ENCODE measurements around the gene APCDD1. TPM values are rescaled to one million over a fixed set of nuclear protein-coding genes. Genes with fewer than 3 reads are reported as not detected.

Gene APCDD1
- total and polyA plus RNA-seq, 2 of the 13 experiments (the other 11 are each of a cell fraction or from before 2014, with no cell fraction given): 2.1 to 8.6 TPM

DNA sequence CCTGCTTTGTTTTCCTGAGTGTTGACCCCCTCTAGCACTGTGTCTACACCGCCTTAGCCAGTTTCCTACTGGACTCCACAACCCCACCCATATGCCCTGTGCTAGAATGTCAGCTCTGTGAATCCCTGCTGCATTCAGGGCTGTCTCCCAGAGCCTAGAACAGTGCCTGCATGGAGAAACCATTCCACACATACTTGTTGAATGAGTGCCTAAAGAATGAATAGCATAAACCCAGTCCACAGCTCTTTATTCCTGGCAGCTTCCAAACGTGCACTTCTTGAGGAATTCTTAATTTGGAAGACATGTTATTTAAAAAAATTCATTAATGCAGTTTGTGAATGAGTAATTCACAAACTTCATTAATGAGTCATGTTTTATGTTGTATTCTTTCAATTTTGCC is 64.9 kb downstream of the APCDD1 start:
- intact Hi-C loops (cut with micrococcal nuclease; ENCODE audit: unreplicated experiment): no loop called here
- Histone ChIP-seq H3K9ac (ENCODE audit: insufficient read depth, low read depth, low read length) (no peak overlapping the region), H2AFZ (ENCODE audit: low read length) (no peak overlapping the region), H3K4me1 (ENCODE audit: insufficient read depth, low read length) (peaks cover 22% of the 10 kb centered on the region), H3K79me2 (ENCODE audit: insufficient read depth, low read length) (no peaks in the 10 kb centered on the region), H4K20me1 (ENCODE audit: insufficient read depth, low read length) (no peaks in the 10 kb centered on the region), H3K36me3 (replicated peaks in 1 of 2; ENCODE audit: control insufficient read depth in 1 of 2, insufficient read depth in 2 of 2, low read length in 2 of 2) (no peaks in the 10 kb centered on the region), H3K27ac (ENCODE audit: extremely low read length, insufficient read depth, low read length) (no peak overlapping the region), H3K4me3 (replicated peaks in 1 of 3; ENCODE audit: insufficient read depth in 1 of 3, low read depth in 2 of 3, low read length in 3 of 3) (no peak overlapping the region), H3K27me3 (ENCODE audit: control insufficient read depth in 1 of 2, insufficient read depth in 2 of 2, low read length in 2 of 2) (peaks cover 0 to 19% of the 10 kb centered on the region in 2 experiments; a peak in 3 of 5 replicates), H3K9me3 (ENCODE audit: low read length) (no peaks in the 10 kb centered on the region), H3K4me2 (ENCODE audit: low read depth, low read length) (no peak overlapping the region)
- CTCF ChIA-PET (ENCODE audit: low intra/inter-chr PET ratio, low total read pairs): interaction anchor here (1.7 kb wide), 1 partner anchor 548 kb away, joined by 27 read pairs; no protein-coding TSS in a partner anchor
- DNase-seq (ENCODE audit: low spot score) (no peak), ATAC-seq (no peak), FAIRE-seq (no peak)
- POLR2A ChIA-PET: no interaction called here
- WGBS (ENCODE audit: low lambda C conversion rate): 43% methylated on average over 2 of the region's 2 CpGs
- no TSS peak for BruUV-seq (replicated peaks)
- TF ChIP-seq SP2 (CRISPR knock-in tag; IDR thresholded peaks at IDR 0.05) (no peak), PHF8 (CRISPR knock-in tag; IDR thresholded peaks at IDR 0.05) (no peak), ZNF879 (CRISPR knock-in tag; IDR thresholded peaks at IDR 0.05) (no peak), ZNF124 (CRISPR knock-in tag; IDR thresholded peaks at IDR 0.05) (no peak), MXD4 (CRISPR knock-in tag; IDR thresholded peaks at IDR 0.05) (no peak)
- TF ChIP-seq, protein P1, sequence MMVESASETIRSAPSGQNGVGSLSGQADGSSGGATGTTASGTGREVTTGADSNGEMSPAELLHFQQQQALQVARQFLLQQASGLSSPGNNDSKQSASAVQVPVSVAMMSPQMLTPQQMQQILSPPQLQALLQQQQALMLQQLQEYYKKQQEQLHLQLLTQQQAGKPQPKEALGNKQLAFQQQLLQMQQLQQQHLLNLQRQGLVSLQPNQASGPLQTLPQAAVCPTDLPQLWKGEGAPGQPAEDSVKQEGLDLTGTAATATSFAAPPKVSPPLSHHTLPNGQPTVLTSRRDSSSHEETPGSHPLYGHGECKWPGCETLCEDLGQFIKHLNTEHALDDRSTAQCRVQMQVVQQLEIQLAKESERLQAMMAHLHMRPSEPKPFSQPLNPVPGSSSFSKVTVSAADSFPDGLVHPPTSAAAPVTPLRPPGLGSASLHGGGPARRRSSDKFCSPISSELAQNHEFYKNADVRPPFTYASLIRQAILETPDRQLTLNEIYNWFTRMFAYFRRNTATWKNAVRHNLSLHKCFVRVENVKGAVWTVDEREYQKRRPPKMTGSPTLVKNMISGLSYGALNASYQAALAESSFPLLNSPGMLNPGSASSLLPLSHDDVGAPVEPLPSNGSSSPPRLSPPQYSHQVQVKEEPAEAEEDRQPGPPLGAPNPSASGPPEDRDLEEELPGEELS (CRISPR knock-in tag; IDR thresholded peaks at IDR 0.05): no peak
- TF ChIP-seq, protein P2, sequence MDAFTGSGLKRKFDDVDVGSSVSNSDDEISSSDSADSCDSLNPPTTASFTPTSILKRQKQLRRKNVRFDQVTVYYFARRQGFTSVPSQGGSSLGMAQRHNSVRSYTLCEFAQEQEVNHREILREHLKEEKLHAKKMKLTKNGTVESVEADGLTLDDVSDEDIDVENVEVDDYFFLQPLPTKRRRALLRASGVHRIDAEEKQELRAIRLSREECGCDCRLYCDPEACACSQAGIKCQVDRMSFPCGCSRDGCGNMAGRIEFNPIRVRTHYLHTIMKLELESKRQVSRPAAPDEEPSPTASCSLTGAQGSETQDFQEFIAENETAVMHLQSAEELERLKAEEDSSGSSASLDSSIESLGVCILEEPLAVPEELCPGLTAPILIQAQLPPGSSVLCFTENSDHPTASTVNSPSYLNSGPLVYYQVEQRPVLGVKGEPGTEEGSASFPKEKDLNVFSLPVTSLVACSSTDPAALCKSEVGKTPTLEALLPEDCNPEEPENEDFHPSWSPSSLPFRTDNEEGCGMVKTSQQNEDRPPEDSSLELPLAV (CRISPR knock-in tag; conservative IDR thresholded peaks at IDR 0.05; ENCODE audit: low read depth): no peak
- in situ Hi-C loops (cut with HindIII; ENCODE audit: extremely low pct_ligation_motif_present, low pct_unique_long_range_greater_than_20kb): no loop called here

Measured in HepG2 (cell line).